HG03064 (cell line): ENCODE data around the gene ARFGAP3.
"Not testable (repeated sequence)": the region's sequence is repeated elsewhere in the genome, so short reads cannot be mapped to it uniquely, and the experiment has no call there.

Source experiments
- ATAC-seq: cut with Tn5 transposase; IDR thresholded peaks from one replicate; pipeline ENCODE4 v1.9.1; 2021; ENCODE audit warnings: low read depth; ENCODE audit not compliant: unreplicated experiment

The ARFGAP3 gene

DNA sequence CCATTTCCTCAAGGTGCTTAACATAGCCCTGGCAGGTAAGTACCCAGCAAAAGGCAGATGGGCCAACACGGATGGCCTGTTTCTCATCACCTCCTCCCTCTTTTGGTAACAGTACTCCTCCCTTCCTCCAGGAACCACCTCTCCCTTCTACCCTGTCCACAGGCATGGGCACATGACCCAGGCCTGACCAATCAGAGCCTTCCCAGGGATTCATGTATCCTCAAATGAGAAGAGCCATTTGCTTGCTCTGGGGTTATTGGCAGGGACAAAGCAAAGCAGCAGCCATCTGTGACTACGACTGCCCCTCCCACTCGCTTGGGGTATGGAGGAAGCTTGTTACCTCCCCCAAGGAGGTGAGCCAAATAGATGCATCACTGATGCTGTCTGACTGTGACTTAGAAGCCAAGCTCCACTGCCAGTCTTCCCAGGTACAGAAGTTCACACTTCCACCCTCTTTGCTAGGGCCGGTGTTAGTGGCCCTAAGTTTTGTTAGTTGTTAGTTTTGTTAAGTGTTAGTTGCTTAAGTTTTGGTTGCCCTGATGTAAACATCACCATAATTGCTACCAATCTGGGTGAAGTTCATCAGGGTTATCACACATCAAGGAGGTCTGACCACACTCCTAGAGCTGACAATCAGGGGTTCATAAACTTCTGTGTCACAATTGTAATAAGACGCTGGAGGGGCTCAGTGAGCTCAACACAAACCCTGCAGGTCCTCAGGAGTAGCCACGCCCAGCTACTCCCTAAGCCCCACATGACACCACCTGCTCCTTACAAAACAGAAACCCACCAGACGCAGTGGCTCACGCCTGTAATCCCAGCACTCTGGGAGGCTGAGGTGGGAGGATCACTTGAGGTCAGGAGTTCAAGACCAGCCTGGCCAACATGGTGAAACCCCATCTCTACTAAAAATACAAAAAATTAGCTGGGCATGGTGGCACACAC, 57.3 kb downstream of the ARFGAP3 start:
- ATAC-seq: no peak

DNA sequence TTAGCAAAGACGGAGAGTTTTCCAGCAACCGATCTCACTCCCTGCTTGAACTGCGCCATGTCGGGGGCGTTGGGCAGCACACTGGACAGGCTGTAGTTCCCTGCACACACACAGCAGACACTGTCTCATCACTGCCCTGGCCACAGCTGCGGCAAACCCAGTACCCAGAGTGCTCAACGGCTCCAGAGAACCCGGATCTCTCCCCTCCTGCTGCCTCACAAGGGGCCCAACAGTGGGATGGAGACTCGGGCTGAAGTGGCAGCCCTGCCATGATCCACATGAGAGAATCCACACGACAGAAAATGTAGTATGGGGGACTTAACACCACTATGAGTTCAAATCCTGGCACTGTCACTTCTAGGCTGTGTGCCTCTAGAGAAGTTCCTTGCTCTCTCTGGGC, 58.0 kb downstream of the ARFGAP3 start:
- no peak for ATAC-seq

DNA sequence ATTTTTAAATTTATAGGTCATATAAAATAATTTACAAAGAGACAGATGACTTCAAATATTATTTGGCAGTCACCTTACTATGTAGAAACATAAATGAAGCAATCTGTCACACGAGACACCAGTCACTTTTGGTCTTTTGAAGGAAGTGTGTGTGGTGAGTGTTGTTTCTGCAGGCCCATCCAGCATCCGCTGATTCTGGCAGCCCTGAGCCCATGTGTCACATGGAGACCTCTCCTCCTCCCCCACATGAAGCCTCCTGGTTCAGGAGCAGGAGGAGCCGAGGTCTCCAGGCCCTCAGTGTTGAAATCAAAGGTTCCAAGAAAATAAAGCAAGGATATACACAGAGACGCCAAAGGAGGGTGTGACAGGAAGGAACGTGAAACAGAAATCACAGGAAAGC, 60.1 kb downstream of the ARFGAP3 start:
- ATAC-seq: no peak

DNA sequence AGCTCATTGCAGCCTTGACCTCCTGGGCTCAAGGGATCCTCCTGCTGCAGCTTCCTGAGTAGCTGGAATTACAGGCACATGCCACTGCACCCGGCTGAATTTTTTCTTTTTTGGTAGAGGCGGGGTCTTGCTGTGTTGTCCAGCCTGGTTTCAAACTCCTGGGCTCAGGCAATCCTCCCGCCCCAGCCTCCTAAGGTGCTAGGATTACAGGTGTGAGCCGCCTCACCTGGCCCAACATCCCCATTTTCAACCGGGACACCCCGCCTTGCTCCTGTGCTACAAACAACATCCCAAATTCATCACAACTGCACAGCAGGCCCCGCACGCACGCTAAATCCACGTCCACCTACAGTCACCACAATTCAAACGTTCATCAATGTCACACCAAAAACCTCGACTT, 61.0 kb downstream of the ARFGAP3 start:
- no peak for ATAC-seq

DNA sequence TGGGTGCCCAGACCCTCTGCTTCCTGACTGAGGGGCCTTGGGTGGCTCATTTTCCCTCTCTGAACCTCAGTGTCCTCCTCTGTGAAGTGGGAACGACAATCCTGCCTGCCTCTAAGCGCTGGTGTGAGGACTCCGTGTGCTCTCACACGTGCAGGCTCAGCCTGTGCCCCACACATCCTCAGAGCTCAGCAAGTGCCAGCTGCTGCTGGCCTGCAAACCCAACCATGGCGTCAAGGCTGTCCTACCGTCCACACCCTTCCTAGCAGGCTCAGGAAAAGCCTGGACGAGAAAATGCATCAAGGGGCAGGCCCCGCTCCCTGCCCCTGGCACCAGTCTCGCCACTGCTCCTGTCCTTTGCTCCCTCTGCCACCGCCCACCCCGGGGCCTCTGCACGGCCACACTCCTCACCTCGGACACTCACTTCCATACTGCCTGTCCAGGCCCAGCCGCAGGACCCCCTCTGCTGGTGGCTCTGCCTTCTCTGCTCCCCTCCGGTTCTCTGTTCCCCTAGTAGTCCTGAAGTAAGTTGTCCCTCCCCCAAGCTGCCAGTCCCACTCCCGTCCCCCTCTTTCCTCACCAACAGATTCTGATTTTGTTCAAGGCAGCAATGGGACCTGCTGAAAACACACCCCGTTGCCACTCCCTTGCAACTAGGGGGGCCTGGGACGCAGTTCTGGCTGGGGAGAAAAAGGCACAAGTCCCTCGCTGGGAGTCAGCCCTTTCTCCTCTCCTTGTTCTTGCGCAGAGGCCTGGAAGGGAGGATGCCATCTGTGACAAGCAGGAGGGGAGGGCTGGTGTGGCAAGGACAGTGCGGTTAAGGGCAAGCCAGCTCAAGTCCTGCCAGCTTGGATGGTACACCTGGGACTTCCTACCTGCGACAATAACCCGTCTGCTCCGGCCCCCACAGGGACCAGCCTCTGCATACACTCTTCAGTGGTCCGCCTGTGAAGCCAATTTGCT, 62.2 kb downstream of the ARFGAP3 start:
- no peak for ATAC-seq

DNA sequence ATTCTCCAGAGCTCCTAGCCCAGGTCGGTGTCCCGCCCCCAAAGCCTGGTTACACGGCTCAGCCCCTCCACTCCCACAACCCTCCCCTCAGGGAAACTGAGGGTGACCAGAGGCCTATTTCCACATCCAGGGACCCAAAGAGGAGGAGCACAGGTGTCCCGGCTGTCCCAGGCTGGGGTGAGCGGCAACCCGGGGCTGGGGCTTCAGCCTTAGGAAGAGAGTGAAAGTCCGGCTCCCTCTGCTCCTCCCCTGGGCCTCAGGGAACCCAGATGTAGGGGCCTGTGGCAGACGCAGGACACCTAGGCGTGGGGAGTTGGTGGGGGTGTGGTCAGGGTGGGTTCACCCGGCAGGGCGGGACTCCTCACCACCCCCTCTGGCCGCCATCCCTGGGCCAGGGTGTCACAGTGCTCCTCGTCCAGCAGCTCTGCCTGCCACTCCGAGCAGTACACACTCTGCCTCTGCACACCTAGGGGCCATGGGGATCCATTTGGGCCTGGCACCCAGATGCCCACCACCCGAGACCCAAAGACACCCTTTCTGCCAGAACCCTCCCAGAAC, 63.1 kb downstream of the ARFGAP3 start:
- no peak for ATAC-seq

DNA sequence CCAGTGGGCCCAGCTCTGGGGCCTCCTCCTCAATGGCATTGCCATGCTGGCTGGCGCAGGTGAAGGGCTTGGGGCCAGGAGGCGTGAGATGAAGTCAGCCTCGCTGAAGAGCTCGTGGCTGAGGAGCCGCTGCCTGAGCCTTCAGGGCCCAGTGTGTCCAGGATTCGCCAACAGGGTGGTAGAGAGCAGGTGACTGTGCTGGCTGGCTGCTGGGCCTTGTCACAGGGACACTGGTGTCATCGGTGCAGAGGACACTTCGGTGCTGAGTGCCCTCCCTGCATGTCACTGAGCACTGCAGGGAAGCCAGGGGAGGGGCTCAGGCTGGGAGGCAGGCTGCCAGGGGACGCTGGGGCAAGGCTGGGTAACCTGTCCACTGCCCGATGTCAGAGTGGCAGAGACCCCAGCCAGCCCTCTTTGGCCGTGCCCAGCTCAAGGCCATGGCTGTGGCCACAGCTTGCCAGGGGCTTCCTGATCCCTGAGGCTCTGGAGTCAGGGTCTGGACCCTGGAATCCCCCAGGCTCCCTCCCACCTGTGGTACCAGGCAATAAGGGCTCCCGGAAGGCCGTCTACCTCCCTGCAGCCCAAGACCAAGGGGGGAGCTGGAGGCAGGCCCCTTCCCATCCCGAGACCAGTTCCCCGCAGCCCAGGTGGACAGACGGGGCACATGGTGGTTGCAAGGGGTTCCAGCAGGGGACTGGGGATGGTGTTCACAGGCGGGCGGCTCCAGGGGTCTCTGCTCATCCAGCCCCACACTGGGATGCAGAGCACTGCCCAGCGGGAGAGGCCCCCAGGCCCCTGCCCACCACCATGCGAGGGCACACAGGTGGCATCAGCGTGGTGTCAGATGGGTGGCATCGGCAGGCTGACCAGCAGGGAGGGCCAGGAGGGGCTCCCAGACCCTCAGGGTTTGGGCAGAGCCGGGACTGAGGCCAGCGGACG, 63.9 kb downstream of the ARFGAP3 start:
- no peak for ATAC-seq

DNA sequence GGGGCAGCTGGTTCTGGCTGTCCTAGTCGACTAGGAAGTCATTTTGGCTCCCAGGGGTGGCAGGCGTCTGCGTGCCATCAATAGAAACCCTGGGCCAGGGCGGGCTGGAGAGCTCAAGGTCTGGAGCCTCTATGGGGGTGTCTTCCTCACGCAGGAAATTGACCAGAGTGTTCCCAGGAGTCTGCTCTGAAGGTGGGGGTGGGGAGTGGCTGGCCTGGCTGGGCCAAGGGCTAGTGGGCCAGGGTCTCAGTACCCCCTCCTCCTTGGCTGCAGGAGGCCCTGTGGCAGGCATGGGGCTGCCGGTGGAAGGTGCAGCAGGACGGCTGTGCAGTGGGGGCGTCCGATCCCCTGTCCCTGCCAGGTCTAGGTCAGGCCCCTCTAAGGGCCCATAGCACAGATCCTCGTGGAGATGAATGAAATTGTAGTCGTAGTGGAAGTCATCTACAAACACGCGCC, 64.6 kb downstream of the ARFGAP3 start:
- ATAC-seq: no peak

DNA sequence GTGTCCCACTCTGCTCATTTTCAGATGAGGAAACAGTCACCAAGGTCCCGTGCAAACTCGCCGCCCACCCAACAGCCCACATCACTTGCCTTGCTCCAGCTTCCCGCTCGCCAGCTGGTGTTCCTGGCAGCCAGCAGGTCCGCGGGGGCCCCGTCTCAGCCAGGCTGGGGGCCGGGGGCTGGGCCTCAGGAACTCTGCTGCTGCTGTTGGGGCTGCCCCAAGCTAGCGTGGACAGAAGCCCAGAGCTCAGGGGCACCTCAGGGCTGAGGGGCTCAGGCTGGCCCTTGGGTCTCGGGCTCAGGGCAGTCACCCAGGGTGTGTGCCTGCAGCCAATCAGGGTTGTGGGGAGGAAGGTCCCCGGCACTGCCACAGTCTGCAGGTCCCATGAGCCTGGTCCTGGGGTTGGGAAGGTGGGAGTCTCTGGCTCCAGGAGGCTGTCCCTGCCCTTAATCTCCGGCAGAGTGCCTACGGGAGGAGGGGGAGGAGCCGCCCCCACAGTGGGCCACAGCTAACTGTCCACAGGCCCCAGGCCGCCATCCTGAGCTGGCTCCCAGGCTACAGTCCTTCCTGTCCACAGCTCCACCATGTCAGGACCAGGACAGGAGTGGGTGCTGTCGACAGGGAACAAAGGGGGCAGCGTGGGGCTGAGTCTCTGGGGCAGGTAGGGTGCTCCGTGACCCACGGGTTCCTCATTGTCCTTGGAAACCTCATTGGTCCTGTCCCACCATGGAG, 65.2 kb downstream of the ARFGAP3 start:
- ATAC-seq: no peak

DNA sequence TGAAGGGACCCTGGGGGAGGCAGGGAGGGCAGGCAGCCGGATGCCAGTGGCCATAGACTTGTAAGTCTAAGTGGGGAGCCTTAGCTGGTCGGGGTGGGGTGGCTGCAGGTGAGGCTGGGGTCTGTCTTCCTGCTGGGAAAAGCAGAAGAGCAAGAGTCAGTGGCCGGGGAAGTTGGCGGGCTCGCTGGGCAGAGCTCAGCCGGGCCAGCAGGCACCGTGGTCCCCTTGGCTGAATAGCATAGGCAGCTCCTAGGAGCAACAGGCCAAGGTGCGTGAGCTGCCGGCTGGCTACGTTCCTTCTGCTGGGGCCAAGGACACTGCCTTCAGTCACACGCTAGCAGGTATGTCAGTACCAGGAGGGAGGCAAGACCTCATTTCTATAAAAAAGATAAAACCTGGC, 68.6 kb downstream of the ARFGAP3 start:
- no peak for ATAC-seq

DNA sequence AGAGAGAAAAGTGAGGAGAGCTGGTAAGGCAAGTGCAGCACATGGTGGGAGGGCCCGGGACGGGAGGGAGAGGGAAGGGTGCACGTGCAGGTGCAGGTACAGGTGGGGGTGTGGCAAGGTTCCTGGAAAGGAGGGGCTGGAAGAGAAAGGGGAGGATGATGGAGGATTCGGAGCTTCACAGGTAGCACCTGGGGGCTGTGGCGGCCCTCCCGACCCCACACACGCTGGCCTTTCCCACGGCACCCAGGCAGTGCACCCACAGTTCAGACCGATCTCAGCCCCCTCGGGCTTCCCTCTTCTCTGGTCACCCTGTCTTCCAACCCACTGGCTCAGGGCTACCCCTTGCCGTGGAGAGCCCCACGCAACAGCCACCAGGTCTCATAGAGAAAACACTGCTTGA, 69.1 kb downstream of the ARFGAP3 start:
- no peak for ATAC-seq

DNA sequence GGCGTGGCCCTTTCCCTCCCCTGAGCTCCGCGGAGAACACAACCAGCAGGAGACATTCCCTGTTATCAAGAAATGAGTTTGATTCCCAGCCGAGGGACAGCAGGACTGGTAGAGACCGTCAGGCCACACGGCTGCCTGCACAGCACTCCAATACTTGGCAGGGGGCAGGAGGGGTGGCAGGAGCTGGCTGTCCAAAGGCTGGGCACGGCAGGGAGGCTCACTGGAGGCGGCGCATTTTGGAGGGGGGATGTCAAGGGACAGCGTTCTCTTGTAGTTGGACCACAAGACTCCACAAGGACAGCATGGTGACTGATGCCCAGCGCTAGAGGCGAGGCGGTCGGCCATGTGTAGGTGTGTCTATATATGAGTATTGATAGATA, 69.7 kb downstream of the ARFGAP3 start:
- ATAC-seq: no peak

DNA sequence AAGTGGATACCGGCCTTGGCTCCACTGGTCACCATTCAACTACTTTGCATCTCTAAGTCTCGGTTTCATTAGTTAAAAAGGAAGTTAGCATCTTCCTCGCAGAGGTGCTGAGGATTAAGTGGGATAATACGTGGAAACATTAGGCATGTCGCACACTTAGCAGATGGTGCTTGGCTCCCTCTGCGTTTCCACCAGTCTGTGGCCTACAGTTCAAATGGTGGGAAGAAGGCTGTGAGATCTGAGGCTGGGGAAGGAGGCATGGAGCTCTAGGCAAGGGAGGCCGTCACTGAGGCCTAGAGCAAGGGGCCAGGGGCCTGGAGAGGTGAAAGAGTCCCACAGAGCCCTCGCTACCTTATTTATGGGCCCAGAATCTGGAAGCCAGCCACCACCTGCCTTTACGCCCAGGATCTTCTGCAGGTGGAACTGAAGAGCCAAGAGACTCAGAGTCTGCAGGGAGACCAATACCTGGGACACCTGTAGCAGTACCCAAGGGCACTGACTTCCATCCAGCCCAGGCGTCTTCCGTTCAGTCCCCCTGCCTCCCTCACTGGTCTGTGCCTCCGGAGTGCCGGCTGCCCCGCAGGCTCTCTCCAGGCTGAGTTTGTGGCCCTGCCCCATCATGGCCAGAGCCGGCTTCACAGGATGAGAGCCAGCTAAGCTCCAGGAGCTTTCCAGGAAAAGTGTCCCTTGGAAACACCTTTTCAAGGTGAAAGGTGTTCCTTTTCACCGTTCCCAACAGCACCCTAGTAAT, 70.3 kb downstream of the ARFGAP3 start:
- ATAC-seq: no peak

DNA sequence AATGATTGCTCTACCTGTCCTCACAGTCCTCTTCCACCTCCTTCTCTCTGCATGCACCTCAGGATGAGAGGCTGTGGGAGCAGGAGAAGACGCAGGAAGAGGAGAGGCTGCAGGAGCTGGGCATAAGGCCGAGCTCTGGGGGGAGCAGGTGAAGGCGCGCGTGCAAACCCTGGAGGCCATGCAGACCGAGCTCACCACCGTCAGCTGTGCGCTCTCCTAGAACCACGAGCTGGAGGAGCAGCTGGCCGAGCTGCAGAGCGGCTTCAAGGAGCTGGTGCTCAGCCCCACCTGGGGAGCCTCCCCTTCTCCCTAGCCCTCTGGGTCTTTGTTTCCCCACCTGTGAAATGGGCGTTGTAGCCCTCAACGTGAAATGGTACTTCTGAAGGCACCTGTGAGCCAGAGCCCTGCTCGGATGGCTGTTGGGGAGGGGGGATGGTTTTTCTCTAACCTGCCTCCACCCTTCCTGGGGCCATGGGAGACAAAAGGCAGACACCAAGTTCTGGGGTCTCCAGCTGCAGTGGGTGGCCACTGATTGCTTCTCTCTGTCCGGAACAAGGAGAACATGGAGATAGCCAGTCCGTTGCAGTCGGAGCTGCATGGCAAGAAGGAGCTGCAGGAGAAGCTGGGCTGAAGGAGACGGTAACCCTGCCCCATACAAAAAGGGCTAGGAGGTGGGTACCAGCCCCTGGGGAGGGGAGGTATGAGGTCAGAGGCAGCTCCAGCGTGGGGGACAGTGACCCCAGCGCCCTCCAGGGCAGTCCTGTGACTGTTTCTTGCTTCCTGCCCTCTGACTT, 71.2 kb downstream of the ARFGAP3 start:
- no peak for ATAC-seq

DNA sequence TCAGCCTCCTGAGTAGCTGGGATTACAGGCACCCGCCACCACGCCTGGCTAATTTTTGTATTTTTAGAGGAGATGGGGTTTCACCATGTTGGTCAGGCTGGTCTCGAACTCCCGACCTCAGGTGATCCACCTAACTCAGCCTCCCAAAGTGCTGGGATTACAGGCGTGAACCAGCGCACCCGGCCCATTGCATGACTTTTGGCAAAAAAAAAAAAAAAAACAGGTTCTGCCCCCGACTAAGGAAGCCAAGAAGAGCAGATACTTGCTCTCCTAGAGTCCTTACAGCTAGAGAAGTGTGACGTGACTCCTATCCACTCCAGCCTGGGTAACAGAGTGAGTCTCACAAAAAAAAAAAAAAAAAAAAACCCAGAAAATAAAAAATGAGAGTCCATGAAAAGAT, 74.8 kb downstream of the ARFGAP3 start:
- ATAC-seq: not testable (repeated sequence)

DNA sequence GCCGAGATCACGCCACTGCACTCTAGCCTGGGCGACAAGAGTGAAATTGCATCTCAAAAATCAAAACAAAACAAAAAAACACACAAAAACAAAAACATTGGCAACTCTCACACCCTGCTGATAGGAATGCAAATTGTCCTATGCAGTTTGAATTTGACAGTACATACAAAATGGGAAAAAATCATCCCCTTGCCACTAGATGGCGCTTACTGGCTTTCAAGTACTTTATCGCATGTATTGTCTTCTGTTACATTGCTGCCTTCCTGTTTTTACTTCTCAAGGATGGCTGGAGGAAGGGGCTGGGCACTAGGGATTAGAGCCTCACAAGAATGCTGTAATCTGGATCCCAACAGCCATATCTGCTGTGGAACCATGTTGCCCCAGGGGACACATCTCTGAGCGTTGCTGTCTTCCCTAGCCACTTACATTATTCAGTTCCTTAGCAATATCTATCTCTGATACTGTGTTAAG, 77.0 kb downstream of the ARFGAP3 start:
- ATAC-seq: no peak

DNA sequence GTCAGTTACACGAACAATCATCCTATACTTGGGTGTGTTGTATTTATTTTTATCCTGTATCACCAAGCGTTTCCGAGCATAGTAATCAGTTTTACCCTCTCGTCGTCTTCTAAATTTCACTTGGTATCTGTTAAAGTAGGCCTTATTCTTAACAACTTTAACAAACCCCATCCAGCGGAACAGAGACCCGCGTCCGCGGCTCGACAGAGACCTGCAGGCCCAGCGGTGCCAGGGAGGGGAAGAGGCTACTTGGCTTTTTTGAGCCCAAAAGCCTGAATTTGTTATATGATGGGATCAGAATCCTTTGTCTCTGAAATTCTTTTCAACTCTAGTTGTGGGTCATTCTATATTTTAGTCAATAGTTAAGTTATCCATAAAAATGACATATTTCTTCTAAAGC, 79.9 kb downstream of the ARFGAP3 start:
- ATAC-seq: no peak

DNA sequence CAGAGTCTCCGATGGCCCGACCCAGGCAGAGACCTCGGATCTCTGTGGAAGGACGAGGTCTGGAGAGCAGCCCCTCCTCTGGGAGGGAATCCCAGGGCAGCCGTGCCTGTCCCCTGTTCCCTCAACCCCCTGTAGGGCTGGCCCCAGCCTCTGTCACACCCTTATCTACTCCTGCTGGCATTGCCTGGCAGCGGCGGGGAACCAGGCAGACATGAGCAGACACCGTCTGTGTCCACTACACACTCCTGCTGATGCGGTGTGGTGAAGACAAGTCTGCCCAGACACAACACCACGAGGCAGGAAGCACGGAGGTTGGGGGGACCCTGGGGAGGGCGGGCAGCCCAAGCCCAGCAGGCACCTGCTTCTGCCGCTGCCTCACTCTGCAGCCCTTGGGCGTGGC, 83.9 kb downstream of the ARFGAP3 start:
- ATAC-seq: no peak
